ENCODE results near the gene STIP1. TPM values are rescaled to one million over a fixed set of nuclear protein-coding genes. Genes with fewer than 3 reads are reported as not detected.

STIP1 gene
- total and polyA plus RNA-seq, 9 of the 15 experiments (the other 6 are each of a cell fraction or from before 2014, with no cell fraction given): 58.1 to 465 (median 346) TPM

DNA sequence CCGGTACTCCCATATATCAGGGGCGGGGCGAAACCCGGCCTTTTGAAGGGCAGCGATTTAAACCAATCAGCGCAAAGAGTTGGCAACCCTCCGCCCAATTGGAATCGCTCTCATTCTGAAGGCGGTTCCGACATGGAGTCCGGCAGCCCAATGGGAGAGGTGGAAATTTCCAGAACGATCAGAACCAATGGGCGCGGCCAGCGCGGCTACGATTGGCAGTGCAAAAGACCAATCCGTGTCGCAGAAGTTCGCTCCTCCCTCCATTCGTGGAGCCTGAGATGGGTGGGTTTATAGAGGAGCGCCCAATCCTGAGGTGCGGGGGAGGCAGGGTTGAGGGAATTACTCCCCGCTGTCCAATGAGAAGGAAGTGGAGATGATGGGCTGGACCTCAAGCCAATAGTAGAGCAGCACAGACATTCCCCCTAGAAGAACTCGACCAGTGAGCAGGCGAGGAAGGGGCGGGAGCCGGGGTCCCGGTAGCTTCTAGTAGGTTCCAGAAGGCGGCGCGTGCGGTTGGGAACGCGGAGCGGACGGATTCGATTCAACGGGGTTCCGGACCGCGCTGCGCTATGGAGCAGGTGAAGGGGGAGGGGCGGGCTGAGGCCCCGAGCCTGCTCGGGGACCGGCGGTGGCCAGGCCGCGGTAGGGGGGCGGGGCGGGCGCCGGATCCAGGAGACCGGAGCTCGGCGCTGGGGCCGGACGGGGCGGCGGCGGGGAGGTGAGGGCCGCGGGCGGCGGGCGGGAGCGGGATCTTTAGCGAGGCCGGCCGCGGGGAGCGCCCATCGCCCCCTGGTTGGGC, at the start of gene STIP1 (continued):
- TF ChIP-seq, protein P1, sequence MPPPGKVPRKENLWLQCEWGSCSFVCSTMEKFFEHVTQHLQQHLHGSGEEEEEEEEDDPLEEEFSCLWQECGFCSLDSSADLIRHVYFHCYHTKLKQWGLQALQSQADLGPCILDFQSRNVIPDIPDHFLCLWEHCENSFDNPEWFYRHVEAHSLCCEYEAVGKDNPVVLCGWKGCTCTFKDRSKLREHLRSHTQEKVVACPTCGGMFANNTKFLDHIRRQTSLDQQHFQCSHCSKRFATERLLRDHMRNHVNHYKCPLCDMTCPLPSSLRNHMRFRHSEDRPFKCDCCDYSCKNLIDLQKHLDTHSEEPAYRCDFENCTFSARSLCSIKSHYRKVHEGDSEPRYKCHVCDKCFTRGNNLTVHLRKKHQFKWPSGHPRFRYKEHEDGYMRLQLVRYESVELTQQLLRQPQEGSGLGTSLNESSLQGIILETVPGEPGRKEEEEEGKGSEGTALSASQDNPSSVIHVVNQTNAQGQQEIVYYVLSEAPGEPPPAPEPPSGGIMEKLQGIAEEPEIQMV (tag; conservative IDR thresholded peaks at IDR 0.05; ENCODE audit: low read depth): no peak
- TF ChIP-seq NR2C2 (CRISPR knock-in tag; IDR thresholded peaks at IDR 0.05) (no peak), NR2C2 (tag; IDR thresholded peaks at IDR 0.05) (peak; percentile 56; the same call in 1 of the 2 replicates), PHF20 (IDR thresholded peaks at IDR 0.05; ENCODE audit: partially characterized antibody) (no peak), ZNF280B (CRISPR knock-in tag; IDR thresholded peaks at IDR 0.05) (no peak), NEUROD1 (IDR thresholded peaks at IDR 0.05; ENCODE audit: borderline replicate concordance, low read depth, low read length, partially characterized antibody) (peak; percentile 99), SMC3 (conservative IDR thresholded peaks at IDR 0.05; ENCODE audit: insufficient read depth, low read depth, low read length) (no peak), HNRNPK (IDR thresholded peaks at IDR 0.05; ENCODE audit: low read depth, low read length, poor library complexity, severe bottlenecking) (no peak), GABPB2 (CRISPR knock-in tag; conservative IDR thresholded peaks at IDR 0.05) (no peak), ESRRB (CRISPR knock-in tag; IDR thresholded peaks at IDR 0.05; ENCODE audit: borderline replicate concordance) (no peak), ZNF232 (CRISPR knock-in tag; IDR thresholded peaks at IDR 0.05) (no peak), GATAD2B (IDR thresholded peaks at IDR 0.05; ENCODE audit: borderline replicate concordance) (no peak), AFF1 (IDR thresholded peaks at IDR 0.05; ENCODE audit: low read depth in 1 of 2, partially characterized antibody in 2 of 2) (no peak), HNRNPLL (IDR thresholded peaks at IDR 0.05; ENCODE audit: low read depth, low read length, poor library complexity, severe bottlenecking) (peak; percentile 70)
- TF ChIP-seq, protein P2, sequence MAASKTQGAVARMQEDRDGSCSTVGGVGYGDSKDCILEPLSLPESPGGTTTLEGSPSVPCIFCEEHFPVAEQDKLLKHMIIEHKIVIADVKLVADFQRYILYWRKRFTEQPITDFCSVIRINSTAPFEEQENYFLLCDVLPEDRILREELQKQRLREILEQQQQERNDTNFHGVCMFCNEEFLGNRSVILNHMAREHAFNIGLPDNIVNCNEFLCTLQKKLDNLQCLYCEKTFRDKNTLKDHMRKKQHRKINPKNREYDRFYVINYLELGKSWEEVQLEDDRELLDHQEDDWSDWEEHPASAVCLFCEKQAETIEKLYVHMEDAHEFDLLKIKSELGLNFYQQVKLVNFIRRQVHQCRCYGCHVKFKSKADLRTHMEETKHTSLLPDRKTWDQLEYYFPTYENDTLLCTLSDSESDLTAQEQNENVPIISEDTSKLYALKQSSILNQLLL (CRISPR knock-in tag; IDR thresholded peaks at IDR 0.05; ENCODE audit: borderline replicate concordance): no peak
- TF ChIP-seq, protein P3, sequence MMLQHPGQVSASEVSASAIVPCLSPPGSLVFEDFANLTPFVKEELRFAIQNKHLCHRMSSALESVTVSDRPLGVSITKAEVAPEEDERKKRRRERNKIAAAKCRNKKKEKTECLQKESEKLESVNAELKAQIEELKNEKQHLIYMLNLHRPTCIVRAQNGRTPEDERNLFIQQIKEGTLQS (IDR thresholded peaks at IDR 0.05): no peak
- TF ChIP-seq, protein P3 (CRISPR knock-in tag; conservative IDR thresholded peaks at IDR 0.05): no peak
